EL (cell line): ENCODE measurements around the gene RSRC2.
"Not testable (repeated sequence)": the region's sequence is repeated elsewhere in the genome, so short reads cannot be mapped to it uniquely, and the experiment has no call there.

Source experiments
- DNase-seq: peaks from one replicate; pipeline ENCODE4 v3.0.0-alpha.2; 2016

Gene RSRC2

GRCh38 chr12:122526683-122527477 lies at the start of gene RSRC2, which contains the start of gene KNTC1:
TSS of gene RSRC2 (minus strand) at chr12:122526936. CDS start at chr12:122526853, 83 bp downstream.
TSS of gene KNTC1 (plus strand) at chr12:122527249. CDS start at chr12:122530064, 2,815 bp downstream.
- peak; percentile 100 for DNase-seq

GRCh38 chr12:122571821-122572220 lies 45.1 kb upstream of the RSRC2 start:
- DNase-seq, result no peak

GRCh38 chr12:122570006-122570405 lies 43.3 kb upstream of the RSRC2 start:
- DNase-seq, result peak; percentile 62

GRCh38 chr12:122569288-122569687 lies 42.6 kb upstream of the RSRC2 start:
- DNase-seq, result no peak

GRCh38 chr12:122566816-122567215 lies 40.1 kb upstream of the RSRC2 start:
- DNase-seq, result not testable (repeated sequence)

GRCh38 chr12:122563361-122563760 lies 36.6 kb upstream of the RSRC2 start:
- DNase-seq, result no peak

- DNase-seq, result no peak
Measured at GRCh38 chr12:122560138-122560537, 33.4 kb upstream of the RSRC2 start.

GRCh38 chr12:122558745-122559641 lies 32.3 kb upstream of the RSRC2 start:
- no peak for DNase-seq

GRCh38 chr12:122547330-122547729 lies 20.6 kb upstream of the RSRC2 start:
- DNase-seq, result no peak

- DNase-seq, result no peak
Measured at GRCh38 chr12:122545855-122546254, 19.1 kb upstream of the RSRC2 start.

- no peak for DNase-seq
Measured at GRCh38 chr12:122544537-122544936, 17.8 kb upstream of the RSRC2 start.

GRCh38 chr12:122538496-122538895 lies 11.8 kb upstream of the RSRC2 start:
- no peak for DNase-seq

GRCh38 chr12:122537021-122537420 lies 10.3 kb upstream of the RSRC2 start:
- DNase-seq, result no peak

GRCh38 chr12:122533856-122534255 lies 7.1 kb upstream of the RSRC2 start:
- no peak for DNase-seq

- DNase-seq, result no peak
Measured at GRCh38 chr12:122528992-122529391, 2.3 kb upstream of the RSRC2 start.

GRCh38 chr12:122528582-122528981 lies 1.8 kb upstream of the RSRC2 start:
- no peak for DNase-seq

GRCh38 chr12:122527478-122527944 lies 775 bp upstream of the RSRC2 start:
- peak; percentile 39 for DNase-seq

GRCh38 chr12:122523846-122524718 lies 2.7 kb downstream of the RSRC2 start:
- no peak for DNase-seq

- DNase-seq, result peak; percentile 81
Measured at GRCh38 chr12:122523280-122523679, 3.5 kb downstream of the RSRC2 start.

GRCh38 chr12:122520676-122521075 lies 6.1 kb downstream of the RSRC2 start:
- no peak for DNase-seq

- DNase-seq, result no peak
Measured at GRCh38 chr12:122519418-122519817, 7.3 kb downstream of the RSRC2 start.

GRCh38 chr12:122518908-122519307 lies 7.8 kb downstream of the RSRC2 start:
- no peak for DNase-seq

- DNase-seq, result peak; percentile 97
Measured at GRCh38 chr12:122517877-122518276, 8.9 kb downstream of the RSRC2 start.
